Cortex of kidney (tissue), 1 donor: ENCODE measurements around the gene ACY1.
"Not testable (repeated sequence)": the region's sequence is repeated elsewhere in the genome, so short reads cannot be mapped to it uniquely, and the experiment has no call there.

Experiments
- DNase-seq: peaks from one replicate; lab custom pipeline; 2025; lab: John Stamatoyannopoulos, UW

The ACY1 gene

GRCh38 chr3:52024765-52025452 is 41.6 kb downstream of the ACY1 start:
- DNase-seq = no peak

DNA sequence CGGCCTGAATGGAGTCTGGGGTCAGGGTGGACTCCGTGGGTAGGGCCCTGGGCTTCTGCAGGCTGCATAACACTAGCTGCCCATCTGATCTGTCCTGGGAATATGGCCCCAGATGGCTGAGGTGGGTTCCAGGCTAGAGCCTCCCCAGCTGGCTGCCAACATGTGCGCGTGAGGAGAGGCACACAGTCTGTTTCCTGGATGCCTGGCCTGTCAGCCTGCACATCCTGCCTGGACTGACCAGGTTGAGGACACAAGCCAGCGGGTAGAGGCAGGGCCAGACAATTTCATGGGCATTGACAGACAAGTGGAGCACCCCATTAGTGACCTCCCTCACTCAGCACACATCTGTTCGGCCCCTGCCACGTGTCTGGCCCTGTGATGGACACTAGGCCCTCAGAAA is 42.1 kb downstream of the ACY1 start:
- DNase-seq = no peak

- no peak for DNase-seq
Measured at GRCh38 chr3:52026041-52026440, 42.7 kb downstream of the ACY1 start.

DNA sequence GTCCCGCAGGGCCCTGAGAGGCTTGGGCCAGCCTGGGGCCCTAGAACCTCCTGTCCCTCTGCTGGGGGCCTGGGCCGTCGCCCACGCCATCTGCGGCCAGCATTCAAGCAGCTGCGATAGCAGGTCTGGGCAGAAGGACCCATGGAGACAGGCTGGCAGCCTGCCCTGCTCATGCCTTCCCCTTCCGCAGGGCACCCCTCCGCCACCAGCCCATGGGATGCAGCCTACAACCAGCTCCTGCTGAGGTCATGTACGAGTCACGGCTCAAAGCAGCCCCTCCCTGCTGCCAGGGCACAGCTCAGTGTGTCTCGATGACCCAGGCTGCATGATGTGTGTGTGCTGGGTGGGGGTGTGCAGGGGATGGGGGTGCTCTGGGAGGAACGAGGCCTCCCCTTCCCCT is 45.2 kb downstream of the ACY1 start:
- no peak for DNase-seq

DNA sequence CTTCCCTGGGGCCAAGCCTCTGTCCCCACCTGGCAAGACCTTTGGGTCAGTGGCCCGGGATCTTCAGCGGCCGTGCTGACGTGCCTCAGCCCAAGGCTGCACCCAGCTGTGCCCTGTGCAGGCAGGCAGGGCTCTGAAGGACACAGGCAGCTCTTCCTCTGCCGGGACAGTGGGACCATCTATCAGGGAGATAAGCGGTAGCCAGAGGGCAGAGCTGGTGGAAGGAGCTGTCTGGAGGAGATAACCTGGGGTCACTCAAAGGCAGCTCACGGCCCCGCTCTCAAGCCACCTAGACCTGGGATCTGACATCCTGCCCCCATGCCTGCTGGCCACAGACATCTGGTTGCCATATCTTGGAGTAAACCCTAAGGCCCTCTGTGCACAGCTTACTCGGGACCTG is 45.7 kb downstream of the ACY1 start:
- no peak for DNase-seq

DNA sequence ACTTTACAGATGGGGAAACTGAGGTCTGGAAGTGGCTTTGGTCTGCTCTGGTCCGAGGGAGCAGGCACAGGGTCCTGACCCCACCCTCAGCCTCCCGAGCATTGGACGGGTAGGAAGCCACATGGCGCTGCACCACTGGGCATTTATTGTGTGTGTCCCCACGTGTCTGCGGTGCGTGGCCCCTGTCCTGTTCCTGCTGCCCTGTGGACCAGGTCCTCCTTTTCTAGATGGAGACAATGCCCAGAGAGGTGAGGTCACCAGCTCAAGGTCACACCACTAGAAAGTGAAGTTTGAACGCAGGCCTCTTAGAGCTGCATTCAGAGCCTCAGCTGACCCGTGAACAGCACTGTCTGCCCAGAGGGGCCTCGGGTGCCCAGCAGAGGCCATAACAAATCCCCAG is 46.2 kb downstream of the ACY1 start:
- DNase-seq = no peak

DNA sequence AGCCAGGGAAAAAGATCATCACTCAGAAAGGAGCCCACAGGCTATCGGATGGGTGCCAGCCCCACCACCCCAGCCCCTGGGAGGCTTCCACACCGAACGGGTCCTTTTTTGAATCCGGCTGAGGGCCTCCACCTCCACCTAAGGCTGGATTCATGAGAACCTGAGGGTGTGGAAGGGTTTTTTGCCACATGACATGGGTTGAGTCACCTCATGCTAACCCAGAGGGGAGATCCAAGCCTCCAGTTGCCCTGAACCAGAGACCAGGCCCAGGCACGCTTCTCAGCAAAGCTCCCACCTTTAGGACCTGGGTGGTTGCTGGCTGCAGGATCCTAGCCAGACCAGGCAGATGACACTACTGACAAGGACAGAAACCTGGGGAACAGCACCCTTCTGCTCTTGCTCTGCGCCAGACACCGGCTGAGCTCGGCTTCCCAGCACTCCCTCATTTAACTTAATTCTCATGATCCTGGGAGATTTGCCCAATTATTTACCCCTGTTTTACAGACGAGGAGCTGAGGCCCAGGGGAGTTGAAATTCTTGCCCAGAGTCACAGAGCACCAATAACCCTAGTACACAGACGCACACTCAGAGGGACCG is 47.5 kb downstream of the ACY1 start:
- DNase-seq = no peak

DNA sequence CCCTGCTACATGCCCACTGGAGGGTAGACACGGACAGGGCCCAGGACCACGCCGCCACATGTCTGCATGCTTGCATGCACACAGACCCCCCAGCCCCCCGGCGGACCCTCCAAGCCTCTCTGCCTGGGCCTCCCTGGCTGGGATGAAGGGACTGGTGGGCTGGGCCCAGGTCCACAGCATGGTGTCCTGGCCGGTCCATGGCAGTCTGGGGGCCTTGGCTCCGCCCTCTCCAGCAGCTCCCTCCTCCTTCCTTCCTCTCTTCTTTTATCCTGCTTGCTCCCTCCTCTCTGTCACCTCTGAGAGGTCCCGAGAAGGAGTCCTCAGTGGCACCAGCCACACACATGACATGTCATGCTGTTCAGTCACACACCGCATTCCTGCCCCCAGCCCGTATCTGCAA is 48.6 kb downstream of the ACY1 start:
- no peak for DNase-seq

- DNase-seq = no peak
Measured at GRCh38 chr3:52032702-52033408, 49.5 kb downstream of the ACY1 start.

DNA sequence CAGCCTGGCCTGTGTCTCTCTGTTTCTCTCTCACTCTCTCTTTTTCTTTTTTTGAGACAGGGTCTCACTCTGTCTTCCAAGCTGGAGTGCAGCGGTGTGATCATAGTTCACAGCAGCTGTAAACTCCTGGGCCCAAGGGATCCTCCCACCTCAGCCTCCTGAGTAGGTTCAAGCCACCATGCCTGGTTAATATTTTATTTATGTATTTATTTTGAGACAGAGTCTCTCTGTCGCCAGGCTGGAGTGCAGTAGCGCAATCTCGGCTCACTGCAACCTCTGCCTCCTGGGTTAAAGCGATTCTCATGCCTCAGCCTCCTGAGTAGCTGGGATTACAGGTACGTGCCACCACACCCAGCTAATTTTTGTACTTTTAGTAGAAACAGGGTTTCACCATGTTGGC is 50.4 kb downstream of the ACY1 start:
- not testable (repeated sequence) for DNase-seq

DNA sequence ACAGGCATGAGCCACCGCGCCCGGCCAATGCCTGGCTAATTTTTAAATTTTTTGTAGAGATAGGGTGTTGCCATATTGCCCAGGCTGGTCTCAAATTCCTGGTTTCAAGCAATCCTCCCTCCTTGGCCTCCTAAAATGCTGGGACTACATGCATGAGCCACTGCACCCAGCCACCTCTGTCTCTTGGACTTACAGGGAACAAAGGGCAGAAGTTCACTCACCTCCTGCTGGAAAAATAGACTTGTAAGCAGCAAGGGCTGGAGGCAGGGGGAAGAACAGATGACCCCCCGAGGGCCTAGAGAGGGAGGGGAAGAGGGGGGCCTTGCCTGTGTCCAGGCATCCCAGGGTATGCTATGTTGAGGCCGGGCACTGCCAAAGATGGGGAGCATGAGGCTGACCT is 50.9 kb downstream of the ACY1 start:
- no peak for DNase-seq

- no peak for DNase-seq
Measured at GRCh38 chr3:52034651-52035050, 51.3 kb downstream of the ACY1 start.

DNA sequence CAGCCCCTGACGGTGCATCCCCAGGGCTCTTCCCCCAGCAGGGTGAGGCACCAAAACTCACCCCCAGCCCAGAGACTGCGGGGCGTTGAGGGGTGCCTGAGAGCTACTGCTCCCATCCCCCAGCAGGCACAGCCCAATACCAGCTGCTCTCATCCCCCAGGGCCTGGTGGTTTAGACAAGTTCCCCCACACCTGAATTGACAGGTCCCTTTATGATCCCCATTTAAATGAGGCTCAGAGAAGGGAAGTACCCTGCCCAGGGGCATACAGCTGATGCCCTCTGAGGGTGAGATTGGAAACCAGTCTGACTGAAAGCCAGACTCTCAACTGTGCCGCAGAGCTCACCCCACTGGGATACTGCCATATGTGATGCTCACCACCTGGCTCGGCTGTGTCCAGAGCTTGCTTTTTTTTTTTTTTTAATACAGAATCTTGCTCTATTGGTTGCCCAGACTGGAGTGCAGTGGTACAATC is 52.9 kb downstream of the ACY1 start:
- DNase-seq = no peak

- DNase-seq = no peak
Measured at GRCh38 chr3:52036829-52037228, 53.5 kb downstream of the ACY1 start.

DNA sequence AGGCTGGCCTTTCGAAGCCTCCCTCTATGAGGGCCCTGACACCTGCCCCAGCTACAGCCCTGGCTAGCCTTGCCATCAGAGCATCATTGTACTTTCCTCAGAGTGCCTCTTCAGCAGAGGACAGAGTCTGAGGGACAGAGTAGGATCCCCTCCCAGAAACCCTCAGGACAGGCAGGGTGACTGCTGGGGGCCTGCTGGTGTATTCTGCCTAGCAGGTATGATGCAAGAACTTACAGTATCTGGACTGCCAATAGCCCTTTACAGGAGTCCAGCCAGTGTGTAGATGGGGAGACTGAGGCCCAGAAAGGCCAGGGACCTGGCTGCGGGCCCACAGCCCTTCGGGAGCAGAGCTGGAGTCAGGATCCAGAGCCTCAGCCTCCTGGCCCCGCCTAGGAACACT is 54.0 kb downstream of the ACY1 start:
- DNase-seq = no peak

- DNase-seq = no peak
Measured at GRCh38 chr3:52038227-52038626, 54.9 kb downstream of the ACY1 start.
